Head of caudate nucleus (tissue), 42 donors: ENCODE data around the gene RUNDC3A.
"Not testable (repeated sequence)": the region's sequence is repeated elsewhere in the genome, so short reads cannot be mapped to it uniquely, and the experiment has no call there.

Source experiments
- DNase-seq, 42 donors: peaks; one replicate each; pipeline versions ENCODE4 v3.0.0 to v3.0.0-alpha.2; 2020 to 2021; ENCODE audit warnings: mixed read lengths in 7 of 42
- intact Hi-C: fragments of 100-400 bp; cut with DNase I; formaldehyde crosslinking; loops from one replicate; pipeline ENCODE4 v1.15.0; 2022

The RUNDC3A gene

DNA sequence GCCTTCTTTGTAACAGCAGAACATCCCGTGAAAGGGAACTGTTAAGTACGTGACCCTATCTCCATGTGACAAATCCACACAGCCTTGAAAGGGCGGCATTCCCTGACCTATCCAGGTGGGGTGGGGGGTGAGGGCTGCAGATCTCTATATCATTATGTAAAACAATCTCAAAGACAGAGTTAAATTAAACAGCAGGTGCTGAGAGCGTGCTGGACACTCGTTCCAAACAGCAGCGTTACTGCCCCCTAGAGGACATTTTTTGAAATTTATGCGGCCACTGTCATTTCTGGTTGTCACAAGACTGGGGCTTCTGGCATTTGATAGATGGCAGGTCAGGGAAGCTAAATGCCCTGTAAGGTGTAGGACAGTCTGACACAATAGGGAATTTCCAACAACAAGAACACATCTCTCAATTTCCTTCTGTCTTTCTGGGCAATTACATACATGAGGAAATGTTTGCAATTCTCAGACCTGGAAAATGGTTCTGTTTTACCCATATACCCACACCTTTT lies 22.9 kb downstream of the RUNDC3A start:
- intact Hi-C loops = no loop called here

DNA sequence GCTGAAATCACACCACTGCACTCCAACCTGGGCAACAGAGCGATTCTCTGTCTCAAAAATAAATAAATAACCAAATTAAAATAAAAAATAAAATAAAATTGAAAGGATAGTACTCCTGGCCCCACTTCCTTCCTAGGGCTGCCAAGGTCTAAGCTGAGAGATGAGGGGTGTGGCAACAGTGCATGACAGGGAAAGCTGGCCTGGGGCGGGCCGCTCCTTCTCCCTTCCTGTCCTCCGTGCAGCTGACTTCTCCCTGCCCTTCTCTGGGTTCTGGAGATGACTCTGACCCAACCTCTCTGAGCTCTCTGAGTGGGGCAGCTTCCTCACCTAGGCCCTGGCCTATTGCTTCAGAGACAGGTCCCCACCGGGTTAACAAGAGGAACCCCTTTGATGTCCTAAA lies 25.0 kb downstream of the RUNDC3A start:
- intact Hi-C loops = no loop called here
- no peak for DNase-seq

More for the DNA sequence above, 22.9 kb downstream of the RUNDC3A start:
- DNase-seq = peak in 39 of 42 donors; percentile 38 to 91 (median 75)

GRCh38 chr17:44334315-44334714 lies 25.9 kb downstream of the RUNDC3A start:
- no peak for DNase-seq
- intact Hi-C loops = no loop called here

- no peak for DNase-seq
- intact Hi-C loops = no loop called here
Measured at GRCh38 chr17:44334727-44335126, 26.3 kb downstream of the RUNDC3A start.

DNA sequence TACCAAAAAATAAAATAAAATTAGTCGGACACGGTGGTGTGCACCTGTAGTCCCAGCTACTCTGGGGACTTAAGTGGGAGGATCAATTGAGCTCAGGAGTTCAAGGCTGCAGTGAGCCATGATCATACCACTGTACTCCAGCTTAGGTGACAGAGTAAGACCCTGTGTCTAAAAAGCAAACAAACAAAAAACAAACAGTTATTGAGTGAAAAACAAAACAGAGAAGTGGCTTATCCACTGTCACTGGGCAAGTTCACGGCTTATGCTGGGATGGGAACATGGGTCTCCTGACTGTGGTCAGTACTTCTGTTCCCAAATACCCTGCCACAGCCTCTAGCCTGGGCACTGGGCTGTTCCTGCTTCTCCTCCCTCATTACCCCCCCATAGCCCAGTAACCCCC lies 27.2 kb downstream of the RUNDC3A start:
- intact Hi-C loops = no loop called here
- no peak for DNase-seq

GRCh38 chr17:44335968-44336367 lies 27.6 kb downstream of the RUNDC3A start:
- intact Hi-C loops = no loop called here
- no peak for DNase-seq

DNA sequence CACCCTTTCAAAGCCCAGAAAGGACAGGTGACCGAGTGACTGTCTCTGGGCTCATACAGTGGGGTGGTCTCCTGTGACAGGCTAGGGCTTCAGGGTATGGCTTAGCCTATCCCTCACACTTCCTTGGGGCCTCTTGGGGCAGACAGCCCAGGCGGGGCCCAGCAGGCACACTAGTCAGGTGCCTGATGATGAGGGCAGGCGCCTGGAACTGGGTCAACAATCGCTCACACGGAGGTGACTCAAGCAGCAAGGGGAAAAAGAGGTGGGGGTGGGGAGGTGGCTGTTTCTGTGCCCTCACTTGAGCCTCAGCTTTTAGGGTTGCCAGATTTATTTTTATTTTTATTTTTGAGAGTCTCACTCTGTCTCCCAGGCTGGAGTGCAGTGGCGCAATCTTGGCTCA lies 30.3 kb downstream of the RUNDC3A start:
- DNase-seq = no peak
- intact Hi-C loops = no loop called here

GRCh38 chr17:44340553-44340952 lies 32.2 kb downstream of the RUNDC3A start:
- DNase-seq, intact Hi-C loops: not testable (repeated sequence)

- intact Hi-C loops = no loop called here
Measured at GRCh38 chr17:44343510-44344209, 35.3 kb downstream of the RUNDC3A start.

GRCh38 chr17:44344939-44345453 lies 36.6 kb downstream of the RUNDC3A start, which contains the start of gene GRN:
GRN (plus strand) TSS chr17:44345302; CDS start chr17:44349165, 3,863 bp downstream.
- intact Hi-C loops = loop anchor here (5.0 kb wide), 1 partner anchor 133 kb away; no protein-coding TSS in a partner anchor
- DNase-seq = peak; percentile 92 to 99 (median 98)

More at GRCh38 chr17:44343510-44344209, 35.3 kb downstream of the RUNDC3A start:
- DNase-seq = no peak

DNA sequence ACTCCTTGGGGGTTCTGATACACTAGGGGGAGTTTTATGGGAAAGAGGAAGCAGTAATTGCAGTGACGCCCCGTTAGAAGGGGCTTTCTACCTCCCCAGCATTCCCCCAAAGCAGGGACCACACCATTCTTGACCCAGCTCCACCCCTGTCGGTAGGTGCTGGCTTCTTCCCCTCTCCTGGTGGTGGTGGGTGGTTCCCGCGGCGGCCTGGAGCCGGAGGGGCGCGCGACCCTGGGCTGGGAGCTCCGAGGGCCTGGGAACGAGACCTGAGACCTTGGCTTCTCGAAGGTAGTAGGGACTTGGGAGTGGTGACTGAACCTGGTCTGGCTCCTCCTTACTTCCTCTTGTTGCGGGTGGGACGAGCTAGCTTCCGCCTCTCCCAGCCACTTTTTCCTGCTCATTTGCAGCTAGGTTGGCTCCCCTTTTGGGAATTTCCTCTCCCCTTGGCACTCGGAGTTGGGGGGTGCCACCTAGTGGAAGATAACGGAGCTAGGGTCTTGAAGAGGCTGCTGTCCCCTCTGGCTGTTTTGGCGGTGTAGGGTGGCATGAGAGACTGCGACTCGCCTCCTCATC lies 37.1 kb downstream of the RUNDC3A start:
- intact Hi-C loops = loop anchor here (5.0 kb wide), 1 partner anchor 133 kb away; no protein-coding TSS in a partner anchor
- DNase-seq = peak; percentile 45 to 93 (median 78)

DNA sequence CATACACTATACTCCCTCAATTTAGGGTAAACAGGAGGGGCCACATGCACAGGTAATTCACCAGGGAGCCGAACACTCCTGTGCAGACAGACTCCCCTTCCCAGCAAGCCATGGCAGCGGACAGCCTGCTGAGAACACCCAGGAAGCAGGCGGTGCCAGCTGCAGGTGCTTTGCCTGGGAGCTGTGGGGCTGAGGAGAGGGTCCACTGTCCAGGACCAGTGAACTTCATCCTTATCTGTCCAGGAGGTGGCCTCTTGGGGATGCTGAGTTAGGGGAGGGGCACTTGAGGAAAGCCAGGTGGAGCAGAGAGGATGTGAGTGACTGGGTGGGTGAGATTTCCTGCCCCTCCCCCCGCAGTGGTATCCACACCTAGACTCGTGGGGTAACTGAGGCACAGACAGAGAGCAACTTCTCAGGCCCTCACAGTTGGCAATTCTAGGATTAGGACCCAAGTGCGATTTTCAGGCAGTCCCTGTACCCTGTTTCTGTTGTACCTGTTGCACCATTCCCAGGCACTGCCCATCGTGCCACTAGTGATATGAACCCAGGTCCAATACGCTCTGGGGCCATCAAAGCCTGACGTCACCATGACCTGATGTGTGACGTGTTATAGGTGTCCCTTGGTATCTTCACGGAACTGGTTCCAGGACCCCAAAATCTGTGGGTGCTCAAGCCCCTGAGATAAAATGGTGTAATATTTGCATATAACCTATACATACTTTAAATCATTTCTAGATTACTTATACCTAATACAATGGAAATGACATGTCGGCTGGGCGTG lies 37.9 kb downstream of the RUNDC3A start:
- intact Hi-C loops = loop anchor here (5.0 kb wide), 1 partner anchor 134 kb away; no protein-coding TSS in a partner anchor
- no peak for DNase-seq

DNA sequence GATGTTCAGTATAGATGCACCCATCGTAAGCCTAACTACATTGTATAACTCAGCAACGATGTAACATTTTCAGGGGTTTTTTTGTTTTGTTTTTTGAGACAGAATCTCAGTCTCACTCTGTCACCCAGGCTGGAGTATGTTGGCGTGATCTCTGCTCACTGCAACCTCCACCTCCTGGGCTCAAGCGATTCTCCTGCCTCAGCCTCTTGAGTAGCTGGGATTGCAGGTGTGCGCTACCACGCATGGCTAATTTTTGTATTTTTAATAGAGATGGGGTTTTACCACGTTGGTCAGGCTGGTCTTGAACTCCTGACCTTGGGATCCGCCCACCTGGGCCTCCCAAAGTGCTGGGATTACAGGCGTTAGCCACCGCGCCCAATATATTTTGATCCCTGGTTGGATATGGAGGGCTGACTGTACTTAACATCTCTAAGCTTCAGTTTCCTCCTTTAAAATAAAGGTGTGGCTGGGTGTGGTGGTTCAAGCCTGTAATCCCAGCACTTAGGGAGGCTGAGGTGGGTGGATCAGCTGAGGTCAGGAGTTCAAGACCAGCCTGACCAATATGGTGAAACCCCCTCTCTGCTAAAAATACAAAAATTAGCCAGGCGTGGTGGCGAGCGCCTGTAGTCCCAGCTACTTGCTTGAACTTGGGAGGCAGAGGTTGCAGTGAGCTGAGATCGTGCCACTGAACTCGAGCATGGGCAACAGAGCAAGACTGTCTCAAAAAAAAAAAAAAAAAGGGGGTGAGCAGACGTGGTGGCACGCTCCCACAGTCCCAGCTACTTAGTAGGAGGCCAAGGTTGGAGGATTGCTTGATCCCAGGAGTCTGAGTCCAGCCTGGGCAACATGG lies 39.0 kb downstream of the RUNDC3A start:
- intact Hi-C loops = loop anchor here (5.0 kb wide), 1 partner anchor 135 kb away; no protein-coding TSS in a partner anchor
- not testable (repeated sequence) for DNase-seq

DNA sequence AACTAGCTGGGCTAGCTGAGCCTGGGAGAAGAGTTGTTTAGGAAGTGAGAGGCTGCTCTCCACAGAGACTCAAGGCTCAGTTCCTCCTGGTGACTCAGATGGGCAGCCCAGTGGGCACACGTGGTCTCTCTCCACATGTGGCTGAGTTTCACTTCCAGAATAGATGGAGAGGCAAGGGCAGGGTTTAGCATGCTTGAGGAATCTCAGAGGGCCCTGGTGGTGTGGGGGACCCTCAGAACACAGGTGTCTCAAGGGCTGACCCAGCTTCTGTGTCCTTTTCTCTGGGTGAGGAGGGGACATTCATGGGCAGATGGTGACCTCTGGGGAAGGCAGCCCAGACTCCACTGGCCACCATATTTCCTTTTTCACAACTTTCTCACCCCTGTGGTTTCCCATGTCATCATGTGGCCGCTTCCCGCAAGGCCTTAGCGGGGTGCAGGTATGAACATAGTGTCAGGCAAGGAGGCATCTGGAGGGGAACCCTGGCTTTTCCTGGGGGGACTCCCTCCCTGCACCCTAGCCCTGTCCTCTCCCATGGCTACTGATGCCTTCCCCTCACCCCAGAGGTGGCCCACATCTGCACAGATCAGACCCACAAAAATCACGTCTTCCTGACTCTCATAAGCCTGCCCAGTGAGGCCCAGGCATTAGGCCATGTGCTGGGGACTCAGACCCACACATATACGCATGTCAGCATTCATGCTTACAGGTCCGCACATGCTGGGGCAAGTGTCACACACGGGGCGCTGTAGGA lies 40.0 kb downstream of the RUNDC3A start:
- DNase-seq = peak in 27 of 42 donors; percentile 26 to 67 (median 50)
- intact Hi-C loops = loop anchor here (5.0 kb wide), 1 partner anchor 136 kb away; no protein-coding TSS in a partner anchor

DNA sequence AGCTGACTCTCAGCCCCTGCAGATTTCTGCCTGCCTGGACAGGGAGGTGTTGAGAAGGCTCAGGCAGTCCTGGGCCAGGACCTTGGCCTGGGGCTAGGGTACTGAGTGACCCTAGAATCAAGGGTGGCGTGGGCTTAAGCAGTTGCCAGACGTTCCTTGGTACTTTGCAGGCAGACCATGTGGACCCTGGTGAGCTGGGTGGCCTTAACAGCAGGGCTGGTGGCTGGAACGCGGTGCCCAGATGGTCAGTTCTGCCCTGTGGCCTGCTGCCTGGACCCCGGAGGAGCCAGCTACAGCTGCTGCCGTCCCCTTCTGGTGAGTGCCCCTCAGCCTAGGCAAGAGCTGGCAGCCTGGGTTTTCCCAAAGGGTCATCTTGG lies 40.6 kb downstream of the RUNDC3A start:
- DNase-seq = no peak
- intact Hi-C loops = loop anchor here (5.0 kb wide), 1 partner anchor 137 kb away; no protein-coding TSS in a partner anchor

GRCh38 chr17:44349553-44350070 lies 41.2 kb downstream of the RUNDC3A start:
- intact Hi-C loops = loop anchor here (5.0 kb wide), 1 partner anchor 137 kb away; no protein-coding TSS in a partner anchor

DNA sequence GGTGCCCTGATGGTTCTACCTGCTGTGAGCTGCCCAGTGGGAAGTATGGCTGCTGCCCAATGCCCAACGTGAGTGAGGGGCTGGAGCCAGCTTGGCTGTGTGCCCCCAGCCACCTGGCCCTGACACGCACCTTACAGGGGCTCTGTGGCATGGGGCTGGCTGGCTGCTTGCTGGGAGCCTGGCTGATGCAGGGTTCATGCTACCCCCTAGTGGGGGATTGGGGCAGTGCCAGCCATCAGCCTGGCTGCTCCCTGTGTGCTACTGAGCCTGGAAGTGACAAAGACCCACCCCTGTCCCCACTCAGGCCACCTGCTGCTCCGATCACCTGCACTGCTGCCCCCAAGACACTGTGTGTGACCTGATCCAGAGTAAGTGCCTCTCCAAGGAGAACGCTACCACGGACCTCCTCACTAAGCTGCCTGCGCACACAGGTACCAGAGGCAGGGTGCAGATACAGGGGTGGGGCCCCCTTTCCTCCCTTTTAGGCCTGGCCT lies 42.4 kb downstream of the RUNDC3A start:
- intact Hi-C loops = no loop called here

More at GRCh38 chr17:44349553-44350070, 41.2 kb downstream of the RUNDC3A start:
- no peak for DNase-seq

More for the DNA sequence above, 42.4 kb downstream of the RUNDC3A start:
- peak; percentile 66 to 90 (median 81) for DNase-seq
